Upper lobe of left lung (tissue), 6 donors: ENCODE results near the gene FBXW8. TPM values are rescaled to one million over a fixed set of nuclear protein-coding genes. Genes with fewer than 3 reads are reported as not detected.

ENCODE experiments used
- ATAC-seq, 2 donors: fragments of 200-7000 bp; cut with Tn5 transposase; one replicate each; pipeline ENCODE4 v1.9.1; 2022; ENCODE audit warnings: mild to moderate bottlenecking in 2 of 2, moderate library complexity in 2 of 2; ENCODE audit not compliant: low FRiP score in 2 of 2
- DNase-seq, 2 donors: peaks; one replicate each; pipeline ENCODE4 v3.0.0-alpha.2; 2019 to 2020
- H3K27ac ChIP-seq, 4 donors: fragments of 200-600 bp; sonication (generic); one replicate each; pipeline ENCODE4 v1.5.1; 2016 to 2019
- H3K27me3 ChIP-seq, 4 donors: fragments of 200-600 bp; sonication (generic); one replicate each; pipeline ENCODE4 v1.5.1; 2017 to 2019
- H3K36me3 ChIP-seq, 4 donors: fragments of 200-600 bp; sonication (generic); one replicate each; pipeline ENCODE4 v1.5.1; 2016 to 2019
- H3K4me1 ChIP-seq, 4 donors: fragments of 200-600 bp; sonication (generic); one replicate each; pipeline ENCODE4 v1.5.1; 2018 to 2019
- H3K4me3 ChIP-seq, 4 donors: fragments of 200-600 bp; sonication (generic); one replicate each; pipeline ENCODE4 v1.5.1; 2017 to 2019; ENCODE audit warnings: mild to moderate bottlenecking in 2 of 4, moderate library complexity in 1 of 4
- H3K9me3 ChIP-seq, 4 donors: fragments of 200-600 bp; sonication (generic); one replicate each; pipeline ENCODE4 v1.5.1; 2018 to 2019
- EP300 ChIP-seq, 4 donors: sonication (generic); formaldehyde crosslinking; IDR thresholded peaks; one replicate each; pipeline ENCODE4 v1.5.1; 2017; ENCODE audit warnings: antibody characterized with exemption in 4 of 4, control low read depth in 2 of 4
- POLR2A ChIP-seq, 4 donors: fragments of 450-650 bp; IDR thresholded peaks; one replicate each; pipeline ENCODE4 v1.5.1; 2016 to 2017; ENCODE audit warnings: antibody characterized with exemption in 4 of 4, mild to moderate bottlenecking in 2 of 4
- POLR2AphosphoS5 ChIP-seq, 2 donors: sonication (generic); formaldehyde crosslinking; IDR thresholded peaks; one replicate each; pipeline ENCODE4 v1.5.1; 2017; ENCODE audit warnings: antibody characterized with exemption in 2 of 2
- WGBS, 2 donors: methylation state at CpG; one replicate each; pipeline ENCODE4 v1.1.5; 2017 to 2018; 5-methylcytosine and 5-hydroxymethylcytosine counted together
- total RNA-seq, 6 donors: library from RNA; depleted of rRNA in 4 of 6; stranded (reverse); fragments of >200 nt in 4 of 6; gene quantifications; one replicate each; pipeline versions ENCODE4 v1.1.0 to v1.2.1, GENCODE V29; 2016 to 2021
- TF ChIP-seq, protein P1 (sequence below), 6 experiments: fragments of 450-650 bp in 4 of 6; fragments of 200-600 bp in 2 of 6; sonication (generic) in 2 of 6; IDR thresholded peaks; one replicate each; pipeline ENCODE4 v1.5.1; 2016 to 2019; ENCODE audit warnings: antibody characterized with exemption in 6 of 6
- donor health status: DM: no; HTN: no; CAD: no; lungs with moderate emphysema.
- donor health status: DM: no; HTN: yes; CAD: no; lungs with severe emphysema.

The FBXW8 gene
- total RNA-seq, 6 donors from 2014 or later = 14.7 to 52.4 (median 18.6) TPM

DNA sequence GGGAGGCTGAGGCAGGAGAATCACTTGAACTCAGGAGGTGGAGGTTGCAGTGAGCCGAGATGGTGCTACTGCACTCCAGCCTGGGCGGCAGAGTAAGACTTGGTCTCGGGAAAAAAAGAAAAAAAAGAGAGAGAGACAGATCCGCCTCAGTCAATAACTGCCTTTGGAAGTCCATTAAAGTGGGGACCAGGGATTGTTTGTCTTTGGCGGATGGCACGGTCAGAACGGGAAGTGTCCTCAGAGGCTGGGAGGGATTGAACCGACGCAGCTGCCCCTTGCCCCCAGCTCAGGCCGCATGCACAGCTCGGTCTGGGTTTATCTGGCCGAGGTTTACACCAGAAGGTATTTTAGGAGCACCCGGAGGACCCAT lies 134.0 kb downstream of the FBXW8 start:
- ATAC-seq (no peak), DNase-seq (no peak)
- no peaks in the 10 kb centered on the region for H3K36me3 ChIP-seq
- TF ChIP-seq EP300 (IDR thresholded peaks at IDR 0.05) = no peak
- TF ChIP-seq POLR2A (IDR thresholded peaks at IDR 0.05) = no peak
- TF ChIP-seq, protein P1, sequence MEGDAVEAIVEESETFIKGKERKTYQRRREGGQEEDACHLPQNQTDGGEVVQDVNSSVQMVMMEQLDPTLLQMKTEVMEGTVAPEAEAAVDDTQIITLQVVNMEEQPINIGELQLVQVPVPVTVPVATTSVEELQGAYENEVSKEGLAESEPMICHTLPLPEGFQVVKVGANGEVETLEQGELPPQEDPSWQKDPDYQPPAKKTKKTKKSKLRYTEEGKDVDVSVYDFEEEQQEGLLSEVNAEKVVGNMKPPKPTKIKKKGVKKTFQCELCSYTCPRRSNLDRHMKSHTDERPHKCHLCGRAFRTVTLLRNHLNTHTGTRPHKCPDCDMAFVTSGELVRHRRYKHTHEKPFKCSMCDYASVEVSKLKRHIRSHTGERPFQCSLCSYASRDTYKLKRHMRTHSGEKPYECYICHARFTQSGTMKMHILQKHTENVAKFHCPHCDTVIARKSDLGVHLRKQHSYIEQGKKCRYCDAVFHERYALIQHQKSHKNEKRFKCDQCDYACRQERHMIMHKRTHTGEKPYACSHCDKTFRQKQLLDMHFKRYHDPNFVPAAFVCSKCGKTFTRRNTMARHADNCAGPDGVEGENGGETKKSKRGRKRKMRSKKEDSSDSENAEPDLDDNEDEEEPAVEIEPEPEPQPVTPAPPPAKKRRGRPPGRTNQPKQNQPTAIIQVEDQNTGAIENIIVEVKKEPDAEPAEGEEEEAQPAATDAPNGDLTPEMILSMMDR (IDR thresholded peaks at IDR 0.05) = no peak
- no peak for TF ChIP-seq POLR2AphosphoS5 (IDR thresholded peaks at IDR 0.05)
- no peaks in the 10 kb centered on the region for H3K27me3 ChIP-seq
- peaks cover 7 to 20% (median 10%) of the 10 kb centered on the region in 4 donors for H3K4me1 ChIP-seq
- WGBS, 2 donors = 80 to 89% methylated on average over 11 to 13 of the region's 13 CpGs
- H3K4me3 ChIP-seq = no peak overlapping the region
- H3K9me3 ChIP-seq = no peaks in the 10 kb centered on the region
- peak overlapping the region in 1 of 4 donors; percentile 36 for H3K27ac ChIP-seq

DNA sequence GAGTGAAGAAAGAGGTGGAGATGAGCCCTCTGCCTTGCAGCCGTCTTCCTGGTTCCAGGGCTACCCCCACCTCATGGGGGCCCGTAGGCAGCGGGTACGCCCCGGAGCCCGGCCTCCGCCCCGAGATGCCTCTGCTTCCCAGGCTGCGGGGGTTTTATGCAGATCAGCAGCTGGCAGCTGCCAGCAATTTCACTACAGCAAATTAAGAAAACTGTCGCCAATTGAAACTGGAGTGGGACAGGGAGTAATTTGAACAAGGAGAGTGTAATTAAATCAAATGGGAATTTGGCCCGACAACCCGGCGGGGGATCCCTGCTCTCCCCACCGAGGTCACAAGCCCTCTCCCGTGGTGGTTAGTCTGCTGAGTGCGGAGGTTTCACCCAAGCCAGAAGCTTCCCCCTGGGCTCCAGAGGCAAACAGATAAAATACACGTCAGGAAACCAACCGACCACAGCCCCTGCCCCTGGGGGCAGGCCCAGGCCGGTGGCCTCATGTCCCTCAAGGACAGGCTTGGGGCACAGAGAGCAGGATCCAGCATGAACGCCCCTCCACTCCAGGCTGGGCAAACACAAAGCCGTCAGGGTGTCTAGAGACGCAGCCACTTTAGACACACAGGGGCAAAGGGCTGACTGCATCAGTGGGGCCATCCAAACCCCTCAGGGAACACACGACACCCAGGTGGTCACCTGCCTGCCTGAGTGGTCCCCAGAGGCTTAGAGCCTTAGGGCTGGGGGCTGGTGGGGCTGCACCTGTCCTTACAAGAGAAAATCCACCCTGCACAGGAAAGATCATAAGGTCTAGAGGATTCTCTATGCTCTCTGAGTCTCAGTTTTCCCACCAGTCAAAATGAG lies 134.6 kb downstream of the FBXW8 start:
- no peak for TF ChIP-seq EP300 (IDR thresholded peaks at IDR 0.05)
- TF ChIP-seq, protein P1 (IDR thresholded peaks at IDR 0.05) = no peak
- no peak for TF ChIP-seq POLR2AphosphoS5 (IDR thresholded peaks at IDR 0.05)
- TF ChIP-seq POLR2A (IDR thresholded peaks at IDR 0.05) = no peak
- no peak for ATAC-seq
- no peak overlapping the region for H3K4me3 ChIP-seq
- 61 to 62% methylated on average over 16 to 20 of the region's 23 CpGs for WGBS, 2 donors
- peak in 1 of 2 donors; percentile 69 for DNase-seq
- H3K4me1 ChIP-seq = peaks cover 7 to 20% (median 10%) of the 10 kb centered on the region in 4 donors
- H3K27me3 ChIP-seq = no peaks in the 10 kb centered on the region
- H3K36me3 ChIP-seq = no peaks in the 10 kb centered on the region
- H3K27ac ChIP-seq = peak overlapping the region in 2 of 4 donors; percentile 32 to 36
- H3K9me3 ChIP-seq = no peaks in the 10 kb centered on the region

- WGBS, 2 donors = 50% methylated on average over 4 to 6 of the region's 6 CpGs
- H3K9me3 ChIP-seq = no peaks in the 10 kb centered on the region
- DNase-seq = no peak
- no peak for ATAC-seq
- H3K36me3 ChIP-seq = no peaks in the 10 kb centered on the region
- no peaks in the 10 kb centered on the region for H3K27me3 ChIP-seq
- H3K27ac ChIP-seq = peak overlapping the region in 2 of 4 donors; percentile 32 to 36
- no peak overlapping the region for H3K4me3 ChIP-seq
- peaks cover 7 to 20% (median 10%) of the 10 kb centered on the region in 4 donors for H3K4me1 ChIP-seq
- TF ChIP-seq EP300 (IDR thresholded peaks at IDR 0.05) (no peak), POLR2AphosphoS5 (IDR thresholded peaks at IDR 0.05) (no peak), POLR2A (IDR thresholded peaks at IDR 0.05) (no peak)
- TF ChIP-seq, protein P1 (IDR thresholded peaks at IDR 0.05) = no peak
Measured at GRCh38 chr12:117046011-117046369, 135.2 kb downstream of the FBXW8 start.

GRCh38 chr12:117046425-117046824 lies 135.7 kb downstream of the FBXW8 start:
- Histone ChIP-seq H3K27ac (peak overlapping the region in 1 of 4 donors; percentile 36), H3K36me3 (no peaks in the 10 kb centered on the region), H3K27me3 (no peaks in the 10 kb centered on the region), H3K4me3 (no peak overlapping the region), H3K4me1 (peaks cover 7 to 20% (median 10%) of the 10 kb centered on the region in 4 donors), H3K9me3 (no peaks in the 10 kb centered on the region)
- DNase-seq (peak in 1 of 2 donors; percentile 66), ATAC-seq (no peak)
- TF ChIP-seq, protein P1 (IDR thresholded peaks at IDR 0.05) = no peak
- TF ChIP-seq POLR2A (IDR thresholded peaks at IDR 0.05) (no peak), POLR2AphosphoS5 (IDR thresholded peaks at IDR 0.05) (no peak), EP300 (IDR thresholded peaks at IDR 0.05) (no peak)
- WGBS, 2 donors = 89 to 94% methylated on average over 19 to 27 of the region's 27 CpGs
